Activated T-cell treated with anti-CD3 and anti-CD28 coated beads, Interleukin-2, amount 50 U/mL, for 48 hours (primary cell): ENCODE data around the gene DRP2.
"Not testable (repeated sequence)": the region's sequence is repeated elsewhere in the genome, so short reads cannot be mapped to it uniquely, and the experiment has no call there.

Source experiments
- DNase-seq, 2 experiments: peaks; one replicate each; pipeline ENCODE4 v3.0.0-alpha.2; 2020

DRP2 gene

GRCh38 chrX:101219116-101219863 is at the start of gene DRP2:
Gene DRP2 (plus strand): TSS chrX:101219786. CDS start chrX:101231648, 11,862 bp downstream.
- no peak for DNase-seq

- DNase-seq = no peak
Measured at GRCh38 chrX:101171883-101172400, 47.6 kb upstream of the DRP2 start.

- DNase-seq = no peak
Measured at GRCh38 chrX:101176439-101176838, 43.1 kb upstream of the DRP2 start.

GRCh38 chrX:101184876-101185275 is 34.7 kb upstream of the DRP2 start:
- DNase-seq = not testable (repeated sequence)

GRCh38 chrX:101187961-101188360 is 31.6 kb upstream of the DRP2 start:
- not testable (repeated sequence) for DNase-seq

GRCh38 chrX:101190736-101191135 is 28.9 kb upstream of the DRP2 start:
- no peak for DNase-seq

- DNase-seq = no peak
Measured at GRCh38 chrX:101191217-101191750, 28.3 kb upstream of the DRP2 start.

- DNase-seq = no peak
Measured at GRCh38 chrX:101195442-101196173, 24.0 kb upstream of the DRP2 start.

GRCh38 chrX:101203761-101204351 is 15.7 kb upstream of the DRP2 start:
- DNase-seq = no peak

GRCh38 chrX:101206471-101206870 is 13.1 kb upstream of the DRP2 start:
- no peak for DNase-seq

GRCh38 chrX:101208152-101208905 is 11.3 kb upstream of the DRP2 start:
- DNase-seq = peak in 1 of 2 experiments; percentile 32

GRCh38 chrX:101210630-101211029 is 9.0 kb upstream of the DRP2 start:
- no peak for DNase-seq

- no peak for DNase-seq
Measured at GRCh38 chrX:101217689-101218088, 1.9 kb upstream of the DRP2 start.

- DNase-seq = peak; percentile 29 to 33
Measured at GRCh38 chrX:101219864-101220346, 319 bp downstream of the DRP2 start.

GRCh38 chrX:101220662-101221260 is 1.2 kb downstream of the DRP2 start:
- DNase-seq = peak in 1 of 2 experiments; percentile 18

GRCh38 chrX:101223226-101223625 is 3.6 kb downstream of the DRP2 start:
- DNase-seq = no peak

- DNase-seq = no peak
Measured at GRCh38 chrX:101229170-101229569, 9.6 kb downstream of the DRP2 start.

GRCh38 chrX:101230636-101231035 is 11.1 kb downstream of the DRP2 start:
- no peak for DNase-seq

- DNase-seq = no peak
Measured at GRCh38 chrX:101231080-101231479, 11.5 kb downstream of the DRP2 start.

- no peak for DNase-seq
Measured at GRCh38 chrX:101232316-101232715, 12.7 kb downstream of the DRP2 start.

- DNase-seq = no peak
Measured at GRCh38 chrX:101237041-101237440, 17.5 kb downstream of the DRP2 start.

GRCh38 chrX:101241531-101241930 is 21.9 kb downstream of the DRP2 start:
- no peak for DNase-seq
